Neural cell (in vitro differentiated cells): ENCODE measurements around the gene GSTA5. TPM values are rescaled to one million over a fixed set of nuclear protein-coding genes. Genes with fewer than 3 reads are reported as not detected.

Experiments
- H2AFZ ChIP-seq: fragments of 200-600, 300-800 bp; sonication (generic), shearing (Covaris generic); 2 replicates; pipeline ENCODE4 v1.6.0; 2014; ENCODE audit warnings: low read depth, mild to moderate bottlenecking, antibody characterized with exemption, low read length, moderate library complexity
- H3F3A ChIP-seq: fragments of 200-600 bp; shearing (Covaris generic); 2 replicates; pipeline ENCODE4 v1.6.1; 2016; ENCODE audit warnings: mild to moderate bottlenecking, moderate library complexity, mixed read lengths, antibody characterized with exemption, low read length; ENCODE audit not compliant: insufficient read depth, poor library complexity, severe bottlenecking
- H3K27ac ChIP-seq: fragments of 200-600, 300-800 bp; sonication (generic), shearing (Covaris generic); 2 replicates; pipeline ENCODE4 v1.5.1; 2014; ENCODE audit warnings: mild to moderate bottlenecking, low read length, moderate library complexity
- H3K27me3 ChIP-seq: fragments of 300-800, 200-600 bp; sonication (generic), shearing (Covaris generic); 2 replicates; pipeline ENCODE4 v1.6.0; 2014; ENCODE audit warnings: mild to moderate bottlenecking, low read depth, low read length, moderate library complexity; ENCODE audit not compliant: insufficient read depth
- H3K36me3 ChIP-seq: fragments of 300-800, 200-600 bp; sonication (generic), shearing (Covaris generic); 2 replicates; pipeline ENCODE4 v1.5.1; 2014; ENCODE audit warnings: mild to moderate bottlenecking, antibody characterized with exemption, low read length, moderate library complexity; ENCODE audit not compliant: insufficient read depth
- H3K4me2 ChIP-seq: fragments of 300-800, 200-600 bp; sonication (generic), shearing (Covaris generic); 2 replicates; pipeline ENCODE4 v1.6.0; 2014; ENCODE audit warnings: mild to moderate bottlenecking, low read length
- H3K4me3 ChIP-seq: fragments of 300-800, 200-600 bp; sonication (generic), shearing (Covaris generic); 2 replicates; pipeline ENCODE4 v1.5.1; 2014; ENCODE audit warnings: mild to moderate bottlenecking, low read length, moderate library complexity
- H3K79me2 ChIP-seq: fragments of 200-600 bp; shearing (Covaris generic); replicated peaks from 2 replicates; pipeline ENCODE4 v1.6.0; 2014; ENCODE audit warnings: mild to moderate bottlenecking, low read length, moderate library complexity; ENCODE audit not compliant: insufficient read depth
- H3K9ac ChIP-seq: fragments of 300-800, 200-600 bp; sonication (generic), shearing (Covaris generic); 2 replicates; pipeline ENCODE4 v1.6.1; 2016; ENCODE audit warnings: mild to moderate bottlenecking, low read length, mixed read lengths
- H3K9me2 ChIP-seq: fragments of 200-600 bp; shearing (Covaris generic); 2 replicates; pipeline ENCODE4 v1.6.1; 2016; ENCODE audit warnings: mild to moderate bottlenecking, low read length, mixed read lengths; ENCODE audit not compliant: insufficient read depth
- H3K9me3 ChIP-seq: fragments of 200-600, 300-800 bp; sonication (generic), shearing (Covaris generic); 2 replicates; pipeline ENCODE4 v1.6.1; 2016; ENCODE audit warnings: mild to moderate bottlenecking, mixed run types, low read length, moderate library complexity, mixed read lengths
- H4K20me1 ChIP-seq: fragments of 200-600 bp; shearing (Covaris generic); 2 replicates; pipeline ENCODE4 v1.6.1; 2016; ENCODE audit warnings: mild to moderate bottlenecking, mixed run types; ENCODE audit not compliant: insufficient read depth
- EP300 ChIP-seq: fragments of 450-650 bp; conservative IDR thresholded peaks from 2 replicates; pipeline ENCODE4 v1.6.1; 2014; ENCODE audit warnings: antibody characterized with exemption, mild to moderate bottlenecking, moderate library complexity; ENCODE audit not compliant: poor library complexity, severe bottlenecking
- EZH2 ChIP-seq: fragments of 200-600, 300-800 bp; shearing (Covaris generic), sonication (generic); IDR thresholded peaks from 2 replicates; pipeline ENCODE4 v1.6.1; 2014; ENCODE audit warnings: antibody characterized with exemption, low read length, borderline replicate concordance, mild to moderate bottlenecking; ENCODE audit not compliant: insufficient read depth, poor library complexity, severe bottlenecking
- MXI1 ChIP-seq: fragments of 450-650 bp; conservative IDR thresholded peaks from 2 replicates; pipeline ENCODE4 v1.6.1; 2014; ENCODE audit warnings: antibody characterized with exemption, mild to moderate bottlenecking; ENCODE audit not compliant: poor library complexity, severe bottlenecking
- POLR2AphosphoS5 ChIP-seq: IDR thresholded peaks from 2 replicates; pipeline ENCODE4 v1.6.1; 2012
- RAD21 ChIP-seq: fragments of 450-650 bp; conservative IDR thresholded peaks from 2 replicates; pipeline ENCODE4 v1.6.1; 2014; ENCODE audit warnings: antibody characterized with exemption, mild to moderate bottlenecking, moderate library complexity
- REST ChIP-seq: IDR thresholded peaks from 2 replicates; pipeline ENCODE4 v1.6.1; 2012; ENCODE audit warnings: borderline replicate concordance
- SMC3 ChIP-seq: fragments of 450-650 bp; conservative IDR thresholded peaks from 2 replicates; pipeline ENCODE4 v1.6.1; 2014; ENCODE audit warnings: antibody characterized with exemption, mild to moderate bottlenecking, moderate library complexity; ENCODE audit not compliant: poor library complexity
- TAF1 ChIP-seq: IDR thresholded peaks from 2 replicates; pipeline ENCODE4 v1.6.1; 2012; ENCODE audit warnings: low read depth
- polyA minus RNA-seq: library from RNA; depleted of rRNA, polyadenylated mRNA; stranded (reverse); fragments of >200 nt; gene quantifications from 2 replicates; pipeline ENCODE4 v1.2.3, GENCODE V29; 2014
- polyA plus RNA-seq: library from polyadenylated mRNA; depleted of rRNA; stranded (reverse); fragments of >200 nt; gene quantifications from 2 replicates; pipeline ENCODE4 v1.2.3, GENCODE V29; 2014
- TF ChIP-seq, protein P1 (sequence below): fragments of 450-650 bp; IDR thresholded peaks from 2 replicates; pipeline ENCODE4 v1.5.1; 2014; ENCODE audit warnings: antibody characterized with exemption, mild to moderate bottlenecking, moderate library complexity; ENCODE audit not compliant: poor library complexity, severe bottlenecking

The GSTA5 gene
- polyA plus RNA-seq (not detected in 2 replicates), polyA minus RNA-seq (not detected in 2 replicates)

- Histone ChIP-seq H4K20me1 (no peaks in the 10 kb centered on the region), H3K9ac (no peak within 1 kb of the TSS), H3K9me3 (no peaks in the 10 kb centered on the region), H3K27me3 (no peaks in the 10 kb centered on the region), H3K36me3 (no peaks in the 10 kb centered on the region), H3K79me2 (no peaks in the 10 kb centered on the region), H3K4me2 (no peak within 1 kb of the TSS), H3K27ac (no peak within 1 kb of the TSS), H3F3A (no peaks in the 10 kb centered on the region), H3K9me2 (no peaks in the 10 kb centered on the region), H2AFZ (no peak within 1 kb of the TSS), H3K4me3 (no peak within 1 kb of the TSS)
- TF ChIP-seq, protein P1, sequence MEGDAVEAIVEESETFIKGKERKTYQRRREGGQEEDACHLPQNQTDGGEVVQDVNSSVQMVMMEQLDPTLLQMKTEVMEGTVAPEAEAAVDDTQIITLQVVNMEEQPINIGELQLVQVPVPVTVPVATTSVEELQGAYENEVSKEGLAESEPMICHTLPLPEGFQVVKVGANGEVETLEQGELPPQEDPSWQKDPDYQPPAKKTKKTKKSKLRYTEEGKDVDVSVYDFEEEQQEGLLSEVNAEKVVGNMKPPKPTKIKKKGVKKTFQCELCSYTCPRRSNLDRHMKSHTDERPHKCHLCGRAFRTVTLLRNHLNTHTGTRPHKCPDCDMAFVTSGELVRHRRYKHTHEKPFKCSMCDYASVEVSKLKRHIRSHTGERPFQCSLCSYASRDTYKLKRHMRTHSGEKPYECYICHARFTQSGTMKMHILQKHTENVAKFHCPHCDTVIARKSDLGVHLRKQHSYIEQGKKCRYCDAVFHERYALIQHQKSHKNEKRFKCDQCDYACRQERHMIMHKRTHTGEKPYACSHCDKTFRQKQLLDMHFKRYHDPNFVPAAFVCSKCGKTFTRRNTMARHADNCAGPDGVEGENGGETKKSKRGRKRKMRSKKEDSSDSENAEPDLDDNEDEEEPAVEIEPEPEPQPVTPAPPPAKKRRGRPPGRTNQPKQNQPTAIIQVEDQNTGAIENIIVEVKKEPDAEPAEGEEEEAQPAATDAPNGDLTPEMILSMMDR: no peak
- no peak for TF ChIP-seq EZH2
- no peak for TF ChIP-seq MXI1
- TF ChIP-seq RAD21: no peak
- no peak for TF ChIP-seq TAF1
- no peak for TF ChIP-seq SMC3
- TF ChIP-seq EP300: no peak
- no peak for TF ChIP-seq REST
- TF ChIP-seq POLR2AphosphoS5: no peak
Observed at GRCh38 chr6:52840763-52841585, at the start of gene GSTA5. GSTA5 (minus strand) TSS chr6:52840813.

- H3K79me2 ChIP-seq: no peaks in the 10 kb centered on the region
- no peaks in the 10 kb centered on the region for H3K36me3 ChIP-seq
- H3K27ac ChIP-seq: no peak overlapping the region
- no peaks in the 10 kb centered on the region for H3K9me2 ChIP-seq
- H3K27me3 ChIP-seq: no peaks in the 10 kb centered on the region
- H4K20me1 ChIP-seq: no peaks in the 10 kb centered on the region
- H3K9ac ChIP-seq: no peak overlapping the region
- H3K4me3 ChIP-seq: no peak overlapping the region
- H3K4me2 ChIP-seq: no peak overlapping the region
- no peak overlapping the region for H2AFZ ChIP-seq
- no peaks in the 10 kb centered on the region for H3F3A ChIP-seq
- TF ChIP-seq EZH2: no peak
- no peak for TF ChIP-seq MXI1
- TF ChIP-seq, protein P1: no peak
- TF ChIP-seq RAD21: no peak
- no peak for TF ChIP-seq EP300
- no peaks in the 10 kb centered on the region for H3K9me3 ChIP-seq
Observed at GRCh38 chr6:52890018-52890417, 49.4 kb upstream of the GSTA5 start.
